Glomerular visceral epithelial cell (primary cell): ENCODE results near the gene AEBP2.
A peak's percentile ranks its signal among the peaks of the same experiment; 100 is the strongest.
"Not testable (repeated sequence)": the region's sequence is repeated elsewhere in the genome, so short reads cannot be mapped to it uniquely, and the experiment has no call there.

Experiments used
- DNase-seq: peaks from one replicate; pipeline ENCODE4 v3.0.0-alpha.2; 2016; ENCODE audit errors: extremely low spot score

The AEBP2 gene

GRCh38 chr12:19454837-19455236, 15.5 kb downstream of the AEBP2 start:
- no peak for DNase-seq

DNA sequence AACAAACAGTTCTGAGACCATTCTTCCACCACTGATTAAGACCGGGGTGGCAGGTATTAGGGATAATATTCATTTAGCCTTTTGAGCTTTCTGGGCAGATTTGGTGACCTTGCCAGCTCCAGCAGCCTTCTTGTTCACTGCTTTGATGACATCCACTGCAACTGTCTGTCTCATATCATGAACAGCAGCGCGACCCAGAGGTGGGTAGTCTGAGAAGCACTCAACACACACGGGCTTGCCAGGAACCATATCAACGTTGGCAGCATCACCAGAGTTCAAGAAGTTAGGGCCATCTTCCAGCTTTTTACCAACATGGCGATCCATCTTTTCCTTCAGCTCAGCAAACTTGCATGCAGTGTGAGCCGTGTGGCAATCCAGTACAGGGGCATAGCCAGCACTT, 16.9 kb downstream of the AEBP2 start:
- DNase-seq: no peak

- DNase-seq: no peak
Measured at GRCh38 chr12:19457561-19457960, 18.3 kb downstream of the AEBP2 start.

GRCh38 chr12:19458733-19459132, 19.4 kb downstream of the AEBP2 start:
- DNase-seq: no peak

DNA sequence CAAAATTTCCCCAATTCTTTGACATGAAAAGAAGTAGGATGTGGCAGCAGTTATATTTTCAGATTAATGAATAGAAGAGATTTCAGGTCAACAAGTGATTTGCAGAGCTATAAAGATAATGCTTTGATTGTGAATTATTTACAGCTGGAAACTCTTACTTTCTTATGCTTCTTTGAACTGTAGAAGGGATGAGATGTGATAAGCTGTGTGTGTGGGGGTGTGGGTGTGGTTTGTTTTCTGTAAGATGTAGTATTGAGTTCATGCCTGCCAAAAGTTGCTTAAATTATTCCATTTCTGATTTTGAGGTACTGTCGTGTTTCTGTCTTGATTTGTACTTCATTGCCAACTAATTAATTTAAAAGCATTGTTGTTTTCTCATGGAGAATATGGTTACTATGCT, 22.7 kb downstream of the AEBP2 start:
- DNase-seq: no peak

DNA sequence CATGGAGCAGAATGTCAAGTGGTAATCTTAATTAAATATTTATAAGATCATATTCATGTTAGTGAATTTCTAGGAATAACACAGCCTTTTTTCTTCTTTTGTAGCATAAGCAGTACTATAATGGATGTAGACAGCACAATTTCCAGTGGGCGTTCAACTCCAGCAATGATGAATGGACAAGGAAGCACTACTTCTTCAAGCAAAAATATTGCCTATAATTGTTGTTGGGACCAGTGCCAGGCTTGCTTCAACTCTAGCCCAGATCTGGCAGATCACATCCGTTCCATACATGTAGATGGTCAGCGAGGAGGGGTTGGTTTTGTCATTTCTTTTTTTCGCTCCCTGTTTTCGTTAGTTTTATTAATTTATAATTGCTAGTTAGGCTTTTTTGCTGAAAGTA, 23.1 kb downstream of the AEBP2 start:
- no peak for DNase-seq

GRCh38 chr12:19464192-19464580, 24.9 kb downstream of the AEBP2 start:
- no peak for DNase-seq

DNA sequence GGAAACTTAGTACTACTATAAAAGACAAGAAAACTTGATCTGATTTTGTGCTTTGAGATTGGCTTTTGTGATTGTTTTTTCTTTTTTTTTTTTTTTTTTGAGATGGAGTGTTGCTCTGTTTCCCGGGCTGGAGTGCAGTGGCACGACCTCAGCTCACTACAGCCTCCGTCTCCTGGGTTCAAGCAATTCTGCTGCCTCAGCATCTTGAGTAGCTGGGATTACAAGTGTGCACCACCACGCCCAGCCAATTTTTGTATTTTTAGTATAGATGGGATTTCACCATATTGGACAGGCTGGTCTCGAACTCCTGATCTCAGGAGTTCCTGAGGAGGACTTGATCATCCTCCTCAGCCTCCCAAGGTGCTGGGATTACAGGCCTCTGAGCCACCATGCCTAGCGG, 26.4 kb downstream of the AEBP2 start:
- DNase-seq: no peak

DNA sequence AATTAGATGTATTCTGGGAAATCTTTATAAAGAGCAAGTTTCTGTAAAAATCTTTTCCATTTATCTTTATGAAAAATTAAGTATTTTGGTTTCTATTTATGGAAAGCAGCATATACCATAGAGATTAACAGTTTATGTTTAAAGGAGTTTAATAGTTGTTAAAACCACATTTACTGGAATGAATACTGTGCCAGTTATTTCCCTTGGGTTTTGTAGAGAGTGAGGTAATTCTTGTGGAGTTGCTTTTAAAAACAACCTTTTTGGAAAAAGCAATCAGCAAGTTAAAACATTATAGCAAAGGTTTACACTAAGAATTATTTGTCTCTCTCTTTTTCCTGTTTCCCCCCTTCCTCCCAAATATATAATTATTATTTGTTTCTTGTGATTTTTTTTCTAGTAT, 34.9 kb downstream of the AEBP2 start:
- no peak for DNase-seq

- not testable (repeated sequence) for DNase-seq
Measured at GRCh38 chr12:19475884-19476505, 36.7 kb downstream of the AEBP2 start.

GRCh38 chr12:19477071-19477470, 37.8 kb downstream of the AEBP2 start:
- DNase-seq: no peak

DNA sequence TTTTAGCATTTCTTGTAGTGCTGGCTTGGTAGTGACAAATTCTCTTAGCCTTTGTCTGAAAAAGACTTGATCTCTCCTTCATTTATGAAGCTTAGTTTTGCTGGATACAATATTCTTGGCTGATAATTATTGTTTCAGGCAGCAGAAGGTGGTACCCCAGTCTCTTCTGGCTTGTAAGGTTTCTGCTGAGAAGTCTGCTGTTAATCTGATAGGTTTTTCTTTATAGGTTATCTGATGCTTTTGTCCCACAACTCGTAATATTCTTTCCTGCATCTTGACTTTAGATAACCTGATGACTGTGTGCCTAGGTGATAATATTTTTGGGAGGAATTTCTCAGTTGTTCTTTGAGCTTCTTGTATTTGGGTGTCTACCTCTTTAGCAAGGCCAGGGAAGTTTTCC, 41.2 kb downstream of the AEBP2 start:
- DNase-seq: no peak

GRCh38 chr12:19482036-19482435, 42.7 kb downstream of the AEBP2 start:
- DNase-seq: peak; percentile 23

GRCh38 chr12:19482551-19483109, 43.3 kb downstream of the AEBP2 start:
- DNase-seq: no peak

GRCh38 chr12:19483727-19484126, 44.4 kb downstream of the AEBP2 start:
- no peak for DNase-seq

DNA sequence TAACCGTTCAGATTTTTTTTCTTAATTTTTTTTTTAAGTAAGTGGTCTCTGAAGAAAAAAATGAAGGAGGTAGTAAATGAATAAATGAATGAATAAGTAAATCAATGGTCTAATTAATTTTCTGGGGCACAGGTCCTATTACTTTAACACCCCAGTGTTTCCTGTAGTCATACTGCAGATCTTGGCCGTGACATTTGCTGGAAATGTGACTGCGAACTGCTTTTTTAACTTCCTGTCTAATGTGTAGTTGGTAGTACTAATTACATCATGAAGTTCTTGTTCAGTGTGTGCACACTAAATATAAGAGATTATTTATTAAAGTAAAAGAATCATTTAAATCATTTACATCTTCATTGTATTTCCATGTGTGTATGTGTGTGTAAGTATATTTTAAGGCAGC, 45.4 kb downstream of the AEBP2 start:
- no peak for DNase-seq

GRCh38 chr12:19485240-19485639, 45.9 kb downstream of the AEBP2 start:
- no peak for DNase-seq

DNA sequence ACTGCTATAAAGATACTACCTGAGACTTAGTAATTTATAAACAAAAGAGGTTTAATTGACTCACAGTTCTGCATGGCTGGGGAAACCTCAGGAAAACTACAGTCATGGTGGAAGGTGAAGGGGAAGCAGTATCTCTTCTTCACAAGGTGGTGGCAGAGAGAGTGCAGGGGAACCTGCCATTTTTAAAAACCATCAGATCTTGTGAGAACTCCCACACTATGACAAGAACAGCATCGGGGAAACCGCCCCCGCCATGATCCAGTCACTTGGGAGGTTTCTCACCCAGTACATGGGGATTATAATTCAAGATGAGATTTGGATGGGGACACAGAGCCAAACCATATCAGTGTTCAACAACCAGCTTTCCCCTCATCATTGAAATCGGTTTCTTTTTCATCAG, 49.9 kb downstream of the AEBP2 start:
- no peak for DNase-seq

GRCh38 chr12:19490908-19491307, 51.6 kb downstream of the AEBP2 start:
- DNase-seq: no peak

- no peak for DNase-seq
Measured at GRCh38 chr12:19491863-19492262, 52.6 kb downstream of the AEBP2 start.

DNA sequence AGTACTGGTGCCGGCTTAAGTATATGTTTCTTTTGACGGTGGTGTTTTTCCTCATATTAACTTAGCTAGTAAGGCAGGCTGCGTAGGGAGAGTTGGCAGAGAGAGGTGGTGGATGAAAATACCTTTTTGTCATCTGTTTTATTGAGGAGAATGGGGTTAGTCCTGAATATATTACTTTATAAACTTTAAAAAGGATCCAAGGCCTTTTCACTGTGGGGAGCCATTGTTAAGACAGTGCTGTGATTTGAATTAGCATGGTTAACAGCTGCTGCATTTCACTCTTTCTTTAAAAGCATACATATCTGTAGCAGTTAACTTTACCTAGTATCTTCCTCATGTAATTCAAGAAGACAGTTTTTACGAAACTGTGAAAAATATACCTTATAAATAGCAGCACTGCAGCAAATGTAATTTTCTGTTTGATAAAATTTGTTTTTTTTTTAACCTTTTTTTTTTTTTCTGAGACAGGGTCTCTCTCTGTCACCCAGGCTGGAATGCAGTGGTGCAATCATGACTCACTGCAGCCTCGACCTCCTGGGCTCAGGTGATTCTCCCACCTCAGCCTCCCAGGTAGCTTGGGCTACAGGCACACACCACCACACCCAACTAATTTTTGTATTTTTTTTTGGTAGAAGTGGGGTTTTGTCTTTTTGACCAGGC, 57.1 kb downstream of the AEBP2 start:
- DNase-seq: no peak

DNA sequence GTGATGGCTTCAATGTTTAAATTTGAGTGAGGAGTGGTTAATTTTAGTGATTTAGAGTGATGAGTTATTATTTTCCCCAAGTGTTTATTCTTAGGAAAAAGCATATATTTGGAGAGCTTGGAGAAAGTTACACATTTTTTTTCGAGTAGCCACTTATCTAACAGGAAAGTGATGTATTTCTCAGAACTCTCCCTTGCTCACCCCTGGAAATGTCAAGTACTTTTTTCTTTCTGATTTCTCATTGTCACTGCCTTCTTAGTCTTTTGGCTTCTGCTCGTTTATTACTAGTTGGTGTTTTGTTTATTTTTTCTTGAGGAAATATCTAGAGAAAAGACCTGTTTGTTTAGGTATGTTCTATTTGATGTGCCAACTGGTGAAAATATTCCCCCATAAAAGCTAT, 58.8 kb downstream of the AEBP2 start:
- DNase-seq: no peak

- DNase-seq: no peak
Measured at GRCh38 chr12:19499030-19499429, 59.7 kb downstream of the AEBP2 start.

DNA sequence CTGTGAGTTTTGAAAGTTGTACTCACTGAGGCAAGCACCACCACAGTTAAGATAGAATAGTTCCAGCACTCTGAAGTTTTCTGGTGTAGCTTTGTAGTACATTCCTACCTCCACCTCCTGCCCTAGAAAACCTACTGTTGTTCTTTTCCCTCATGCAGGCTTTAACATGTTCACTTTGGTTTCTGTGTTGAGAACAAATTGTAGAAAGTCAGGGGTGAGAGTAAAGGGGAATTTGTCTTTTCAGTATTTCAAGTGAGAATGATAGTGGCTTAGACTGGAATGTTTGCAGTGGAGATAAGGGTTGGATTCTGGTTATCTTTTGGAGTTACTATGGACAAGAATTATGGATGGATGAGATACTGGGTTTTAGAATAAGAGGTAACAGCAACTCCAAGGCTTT, 67.2 kb downstream of the AEBP2 start:
- no peak for DNase-seq
